AG20443 (cell line): ENCODE data around the gene FAAP24.
"Not testable (repeated sequence)": the region's sequence is repeated elsewhere in the genome, so short reads cannot be mapped to it uniquely, and the experiment has no call there.

Experiments
- DNase-seq: peaks from one replicate; pipeline ENCODE4 v3.0.0; 2012; ENCODE audit warnings: low spot score, mixed read lengths

Gene FAAP24

GRCh38 chr19:32998722-32999121 is 26.7 kb downstream of the FAAP24 start:
- DNase-seq, result no peak

- DNase-seq, result no peak
Measured at GRCh38 chr19:33000510-33000909, 28.5 kb downstream of the FAAP24 start.

GRCh38 chr19:33000910-33001309 is 28.9 kb downstream of the FAAP24 start:
- DNase-seq, result no peak

GRCh38 chr19:33002126-33002865 is 30.3 kb downstream of the FAAP24 start:
- DNase-seq, result not testable (repeated sequence)

GRCh38 chr19:33003424-33004024 is 31.5 kb downstream of the FAAP24 start:
- DNase-seq, result not testable (repeated sequence)

- DNase-seq, result no peak
Measured at GRCh38 chr19:33005440-33005839, 33.4 kb downstream of the FAAP24 start.

- DNase-seq, result no peak
Measured at GRCh38 chr19:33008738-33009137, 36.7 kb downstream of the FAAP24 start.

- not testable (repeated sequence) for DNase-seq
Measured at GRCh38 chr19:33010891-33011290, 38.8 kb downstream of the FAAP24 start.

GRCh38 chr19:33022472-33023116 is 50.6 kb downstream of the FAAP24 start:
- DNase-seq, result no peak

- DNase-seq, result no peak
Measured at GRCh38 chr19:33024398-33024797, 52.4 kb downstream of the FAAP24 start.

- not testable (repeated sequence) for DNase-seq
Measured at GRCh38 chr19:33025468-33026238, 53.6 kb downstream of the FAAP24 start.

GRCh38 chr19:33026602-33027001 is 54.6 kb downstream of the FAAP24 start:
- DNase-seq, result not testable (repeated sequence)
